Loucy (cell line): ENCODE measurements around the gene ACP4.

Experiments used
- H2AFZ ChIP-seq: fragments of 200-600 bp; sonication (generic); 2 replicates; pipeline ENCODE4 v1.6.0; 2016; ENCODE audit warnings: antibody characterized with exemption, mild to moderate bottlenecking, low read length, moderate library complexity
- H3F3A ChIP-seq: fragments of 200-600 bp; 2 replicates; pipeline ENCODE4 v1.6.0; 2016; ENCODE audit warnings: antibody characterized with exemption, low read depth, mild to moderate bottlenecking
- H3K27me3 ChIP-seq: fragments of 200-600 bp; sonication (generic); 2 replicates; pipeline ENCODE4 v1.6.1; 2014; ENCODE audit warnings: low read length, mild to moderate bottlenecking; ENCODE audit not compliant: insufficient read depth, poor library complexity, severe bottlenecking
- H3K36me3 ChIP-seq: fragments of 200-600 bp; sonication (generic); 2 replicates; pipeline ENCODE4 v1.6.1; 2016; ENCODE audit warnings: low read length; ENCODE audit not compliant: insufficient read depth
- H3K4me1 ChIP-seq: fragments of 200-600 bp; sonication (generic); 2 replicates; pipeline ENCODE4 v1.5.1; 2014; ENCODE audit warnings: low read length, mild to moderate bottlenecking; ENCODE audit not compliant: insufficient read depth, poor library complexity, severe bottlenecking
- H3K4me2 ChIP-seq: fragments of 200-600 bp; sonication (generic); 2 replicates; pipeline ENCODE4 v1.6.0; 2014; ENCODE audit warnings: antibody characterized with exemption, low read length, low read depth, mild to moderate bottlenecking; ENCODE audit not compliant: poor library complexity, severe bottlenecking
- H3K4me3 ChIP-seq: fragments of 200-600 bp; sonication (generic); 2 replicates; pipeline ENCODE4 v1.5.1; 2014; ENCODE audit warnings: low read length, mild to moderate bottlenecking, mixed read lengths; ENCODE audit not compliant: poor library complexity, severe bottlenecking
- H3K79me2 ChIP-seq: fragments of 200-600 bp; sonication (generic); 2 replicates; pipeline ENCODE4 v1.6.1; 2014; ENCODE audit warnings: low read length; ENCODE audit not compliant: insufficient read depth
- H3K9ac ChIP-seq: fragments of 200-600 bp; sonication (generic); 2 replicates; pipeline ENCODE4 v1.6.0; 2014; ENCODE audit warnings: mild to moderate bottlenecking, low read depth, low read length, moderate library complexity; ENCODE audit not compliant: poor library complexity, severe bottlenecking
- H3K9me2 ChIP-seq: fragments of 200-600 bp; sonication (generic); replicated peaks from 2 replicates; pipeline ENCODE4 v1.6.1; 2016; ENCODE audit warnings: low read depth, low read length, mixed read lengths
- H3K9me3 ChIP-seq: fragments of 200-600 bp; sonication (generic); 2 replicates; pipeline ENCODE4 v1.6.1; 2014; ENCODE audit warnings: mild to moderate bottlenecking, antibody characterized with exemption, low read length, low read depth; ENCODE audit not compliant: insufficient read depth
- H4K20me1 ChIP-seq: fragments of 200-600 bp; sonication (generic); 2 replicates; pipeline ENCODE4 v1.6.0; 2014; ENCODE audit warnings: antibody characterized with exemption, low read length, mild to moderate bottlenecking; ENCODE audit not compliant: insufficient read depth, poor library complexity, severe bottlenecking
- CTCF ChIP-seq: fragments of 200-600 bp; sonication (generic); conservative IDR thresholded peaks from 2 replicates; pipeline ENCODE4 v1.5.1; 2014; ENCODE audit warnings: mild to moderate bottlenecking, antibody characterized with exemption, low read length
- EZH2phosphoT487 ChIP-seq: fragments of 200-600 bp; IDR thresholded peaks from 2 replicates; pipeline ENCODE4 v1.6.1; 2018; ENCODE audit warnings: antibody characterized with exemption, mild to moderate bottlenecking, moderate library complexity, borderline replicate concordance

ACP4 gene

GRCh38 chr19:50801107-50801506, 10.9 kb downstream of the ACP4 start:
- Histone ChIP-seq H3K9me2 (no peaks in the 10 kb centered on the region), H3K9me3 (no peaks in the 10 kb centered on the region), H3K27me3 (no peaks in the 10 kb centered on the region), H3F3A (no peaks in the 10 kb centered on the region), H3K4me2 (peak overlapping the region; percentile 67), H3K9ac (no peak overlapping the region), H2AFZ (no peak overlapping the region), H3K4me1 (peaks cover 27% of the 10 kb centered on the region), H3K36me3 (peaks cover 55% of the 10 kb centered on the region; the same call in 1 of the 2 replicates), H3K79me2 (peaks cover 68% of the 10 kb centered on the region), H3K4me3 (peak overlapping the region; percentile 48), H4K20me1 (peaks cover 72% of the 10 kb centered on the region)
- TF ChIP-seq CTCF (no peak), EZH2phosphoT487 (no peak)

- no peaks in the 10 kb centered on the region for H3K9me3 ChIP-seq
- no peaks in the 10 kb centered on the region for H3K27me3 ChIP-seq
- peaks cover 27% of the 10 kb centered on the region for H3K4me1 ChIP-seq
- peaks cover 45% of the 10 kb centered on the region for H4K20me1 ChIP-seq
- H3K79me2 ChIP-seq = peaks cover 54% of the 10 kb centered on the region
- H3F3A ChIP-seq = no peaks in the 10 kb centered on the region
- H2AFZ ChIP-seq = peak overlapping the region; percentile 92
- peak overlapping the region; percentile 97 for H3K4me3 ChIP-seq
- peaks cover 28% of the 10 kb centered on the region; the same call in 1 of the 2 replicates for H3K36me3 ChIP-seq
- TF ChIP-seq CTCF = no peak
- no peak for TF ChIP-seq EZH2phosphoT487
- H3K9me2 ChIP-seq = no peaks in the 10 kb centered on the region
- peak overlapping the region; percentile 97 for H3K4me2 ChIP-seq
- H3K9ac ChIP-seq = peak overlapping the region; percentile 99
Observed at GRCh38 chr19:50803633-50804419, 13.6 kb downstream of the ACP4 start.

- peak overlapping the region; percentile 97 for H3K4me2 ChIP-seq
- H3K4me3 ChIP-seq = peak overlapping the region; percentile 97
- no peaks in the 10 kb centered on the region for H3K9me3 ChIP-seq
- no peaks in the 10 kb centered on the region for H3K9me2 ChIP-seq
- H4K20me1 ChIP-seq = peaks cover 36% of the 10 kb centered on the region
- peaks cover 20% of the 10 kb centered on the region; the same call in 1 of the 2 replicates for H3K36me3 ChIP-seq
- peak overlapping the region; percentile 99 for H3K9ac ChIP-seq
- H3K27me3 ChIP-seq = no peaks in the 10 kb centered on the region
- TF ChIP-seq CTCF (no peak), EZH2phosphoT487 (no peak)
- peak overlapping the region; percentile 92 for H2AFZ ChIP-seq
- H3F3A ChIP-seq = no peaks in the 10 kb centered on the region
- peaks cover 46% of the 10 kb centered on the region for H3K79me2 ChIP-seq
- peaks cover 27% of the 10 kb centered on the region for H3K4me1 ChIP-seq
Observed at GRCh38 chr19:50804420-50805272, 14.4 kb downstream of the ACP4 start.
